KBM-7 (cell line): ENCODE data around the gene CWC27.

Experiments
- DNase-seq: peaks from one replicate; pipeline ENCODE4 v3.0.0-alpha.2; 2015
- in situ Hi-C: fragments of 300-500 bp; cut with MboI; formaldehyde crosslinking; loops from 2 replicates; pipeline ENCODE4 v1.14.3; 2020; ENCODE audit warnings: low sequenced_read_pairs, low pct_unique_long_range_greater_than_20kb, mixed read lengths

Gene CWC27, protein sequence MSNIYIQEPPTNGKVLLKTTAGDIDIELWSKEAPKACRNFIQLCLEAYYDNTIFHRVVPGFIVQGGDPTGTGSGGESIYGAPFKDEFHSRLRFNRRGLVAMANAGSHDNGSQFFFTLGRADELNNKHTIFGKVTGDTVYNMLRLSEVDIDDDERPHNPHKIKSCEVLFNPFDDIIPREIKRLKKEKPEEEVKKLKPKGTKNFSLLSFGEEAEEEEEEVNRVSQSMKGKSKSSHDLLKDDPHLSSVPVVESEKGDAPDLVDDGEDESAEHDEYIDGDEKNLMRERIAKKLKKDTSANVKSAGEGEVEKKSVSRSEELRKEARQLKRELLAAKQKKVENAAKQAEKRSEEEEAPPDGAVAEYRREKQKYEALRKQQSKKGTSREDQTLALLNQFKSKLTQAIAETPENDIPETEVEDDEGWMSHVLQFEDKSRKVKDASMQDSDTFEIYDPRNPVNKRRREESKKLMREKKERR

DNA sequence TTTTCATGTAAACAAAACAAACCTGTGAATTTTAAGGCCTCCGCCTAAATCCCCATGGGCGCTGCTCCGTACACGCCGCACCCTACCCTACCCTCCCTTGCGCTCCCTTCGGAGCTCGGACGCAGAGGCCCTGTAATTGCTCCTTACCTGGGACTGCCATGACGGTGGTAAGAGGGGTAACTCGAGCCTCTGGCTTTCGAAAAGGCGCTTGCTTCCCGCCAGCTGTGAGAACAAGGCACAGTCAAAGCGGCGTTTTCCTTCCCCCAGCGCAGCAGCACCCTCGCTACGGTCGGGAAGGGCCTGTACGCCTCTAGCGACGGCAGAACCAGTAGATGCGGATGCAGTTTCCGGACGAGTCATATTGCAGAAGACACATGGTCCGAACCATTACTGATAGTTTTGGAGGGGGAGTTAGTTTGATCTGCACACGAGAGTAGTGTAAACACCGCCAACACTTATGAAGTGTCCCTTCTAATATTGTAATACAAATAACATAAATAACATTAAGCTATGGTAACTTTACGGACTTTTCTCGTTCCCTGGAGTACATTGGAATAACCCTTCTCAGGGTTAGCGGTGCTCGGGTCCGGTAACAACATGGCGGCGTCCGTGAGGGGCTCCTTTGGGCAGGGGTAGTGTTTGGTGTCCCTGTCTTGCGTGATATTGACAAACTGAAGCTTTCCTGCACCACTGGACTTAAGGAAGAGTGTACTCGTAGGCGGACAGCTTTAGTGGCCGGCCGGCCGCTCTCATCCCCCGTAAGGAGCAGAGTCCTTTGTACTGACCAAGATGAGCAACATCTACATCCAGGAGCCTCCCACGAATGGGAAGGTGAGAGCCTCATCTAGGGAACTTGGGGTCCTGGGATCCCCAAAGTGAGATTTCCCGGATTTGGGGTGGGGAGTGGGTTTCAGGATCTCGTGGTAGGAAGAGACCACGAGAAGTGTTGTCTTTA, at the start of gene CWC27, which contains the start of gene SREK1IP1:
Gene CWC27, plus strand, starts transcription at position 573 of the 955 bp plus-strand sequence. Its CDS starts 217 bp downstream, at position 790.
Gene SREK1IP1, minus strand, starts transcription at position 334 of the 955 bp plus-strand sequence. Its CDS starts 174 bp downstream, at position 160.
- in situ Hi-C loops = no loop called here
- peak; percentile 92 for DNase-seq

- DNase-seq = no peak
- in situ Hi-C loops = no loop called here
Measured at GRCh38 chr5:64722588-64722987, 46.1 kb upstream of the CWC27 start.

DNA sequence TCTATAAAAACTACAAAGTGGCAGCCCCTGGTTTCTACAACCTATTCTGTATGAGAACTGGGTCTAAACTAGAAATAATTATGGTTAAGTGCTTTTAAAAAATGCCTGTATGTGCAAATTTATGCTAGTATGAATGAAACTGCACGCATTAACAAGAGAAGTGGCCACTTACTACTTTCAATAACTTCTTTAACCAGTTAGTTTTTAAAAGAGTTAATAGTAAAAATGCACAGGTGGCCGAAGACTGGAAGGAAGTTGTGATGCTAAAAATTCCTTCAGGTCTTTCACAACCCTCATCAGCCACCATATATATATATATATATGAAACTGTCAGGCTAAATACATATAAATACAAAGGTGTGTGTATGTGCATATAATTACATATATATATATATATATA, 41.6 kb upstream of the CWC27 start:
- DNase-seq = no peak
- in situ Hi-C loops = no loop called here

DNA sequence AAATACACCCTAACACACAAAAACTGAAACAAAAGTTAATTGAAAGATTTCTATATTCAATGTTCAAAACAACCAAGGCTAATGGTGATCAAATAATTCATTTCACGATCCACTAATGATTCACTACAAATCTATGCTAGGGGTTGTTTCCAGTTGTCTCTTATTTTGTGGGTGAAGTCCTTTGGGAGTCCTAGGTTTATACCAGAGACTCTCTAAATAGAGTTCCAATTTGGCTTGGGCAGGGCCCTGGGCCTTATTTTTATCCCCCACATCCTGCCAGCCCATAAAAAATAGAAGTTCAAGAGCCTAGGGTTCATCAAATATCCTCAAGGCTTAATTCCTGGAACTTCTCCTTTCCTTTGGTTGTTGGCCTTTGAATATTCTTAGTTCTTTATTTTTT, 26.3 kb upstream of the CWC27 start:
- DNase-seq = no peak
- in situ Hi-C loops = no loop called here

- in situ Hi-C loops = no loop called here
- no peak for DNase-seq
Measured at GRCh38 chr5:64742821-64743220, 25.9 kb upstream of the CWC27 start.

- DNase-seq = no peak
- in situ Hi-C loops = no loop called here
Measured at GRCh38 chr5:64744914-64745313, 23.8 kb upstream of the CWC27 start.

DNA sequence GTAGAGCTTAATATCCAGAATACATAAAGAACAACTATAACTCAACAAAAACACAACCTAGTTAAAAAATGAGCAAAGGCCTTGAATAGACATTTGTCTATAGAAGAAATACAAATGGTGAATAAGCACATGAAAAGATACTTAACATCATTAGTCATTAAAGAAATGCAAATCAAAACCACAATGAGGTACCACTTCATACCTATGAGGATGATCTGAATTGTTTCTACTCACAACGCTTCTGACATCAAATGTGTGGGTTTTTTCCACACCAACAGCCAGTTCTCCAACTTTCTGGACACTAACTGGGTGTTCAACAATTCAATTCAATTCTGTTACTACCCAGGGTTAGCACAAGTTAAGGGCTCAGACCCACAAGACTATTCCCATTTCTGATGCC, 22.3 kb upstream of the CWC27 start:
- DNase-seq = no peak
- in situ Hi-C loops = no loop called here

DNA sequence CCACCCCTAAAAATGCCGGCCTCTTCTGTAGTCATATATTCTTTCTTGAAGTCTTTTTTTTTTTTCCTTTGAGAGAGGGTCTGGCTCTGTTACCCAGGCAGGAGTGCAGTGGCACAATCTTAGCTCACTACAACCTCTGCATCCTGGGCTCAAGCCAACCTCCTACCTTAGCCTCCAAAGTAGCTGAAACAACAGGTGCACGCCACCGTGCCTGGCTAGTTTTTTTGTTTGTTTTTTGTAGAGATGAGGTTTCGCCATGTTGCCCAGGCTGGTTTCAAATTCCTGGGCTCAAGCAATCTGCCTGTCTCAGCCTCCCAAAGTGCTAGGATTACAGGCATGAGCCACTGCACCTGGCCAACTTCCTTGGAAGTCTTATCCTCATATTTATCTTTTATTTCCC, 19.3 kb upstream of the CWC27 start:
- in situ Hi-C loops = no loop called here
- DNase-seq = no peak

DNA sequence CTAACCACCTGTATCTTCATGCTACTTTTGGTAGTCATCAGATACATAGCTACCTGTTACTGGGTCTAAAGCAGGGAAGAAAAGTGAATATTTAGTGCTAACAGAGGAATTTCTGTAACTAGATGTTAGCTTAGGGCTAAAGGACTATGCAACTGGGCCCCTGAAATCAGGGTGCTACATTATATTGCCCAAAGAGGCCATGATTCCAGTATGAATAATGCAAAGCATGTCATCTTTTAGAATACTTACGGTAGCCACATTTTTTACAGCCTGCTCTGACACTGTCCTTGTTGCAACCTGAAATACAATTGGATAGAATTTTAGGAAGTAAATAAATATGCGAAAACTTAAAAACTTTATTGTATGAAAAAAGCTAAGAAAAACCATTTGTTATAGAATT, 14.7 kb upstream of the CWC27 start:
- in situ Hi-C loops = no loop called here
- DNase-seq = no peak

DNA sequence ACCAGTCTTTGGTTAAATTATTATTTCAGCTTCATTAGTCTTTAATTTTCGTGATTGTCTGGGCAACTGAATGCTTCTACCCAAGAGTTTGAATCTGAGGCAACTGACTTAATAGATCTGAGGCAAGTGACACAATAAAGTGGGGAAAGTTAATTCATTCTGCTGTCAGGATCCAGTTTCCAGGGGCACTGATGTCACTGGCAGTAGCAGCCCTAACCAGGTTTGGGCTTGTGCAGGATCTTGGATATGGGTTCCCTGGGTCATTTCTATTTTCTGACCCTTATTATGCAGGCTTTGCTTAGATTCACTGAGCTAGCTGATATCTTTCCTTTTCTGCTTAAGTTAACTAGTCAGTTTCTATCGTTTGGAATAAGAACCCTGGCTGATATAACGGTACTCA, 9.8 kb upstream of the CWC27 start:
- in situ Hi-C loops = no loop called here
- no peak for DNase-seq

DNA sequence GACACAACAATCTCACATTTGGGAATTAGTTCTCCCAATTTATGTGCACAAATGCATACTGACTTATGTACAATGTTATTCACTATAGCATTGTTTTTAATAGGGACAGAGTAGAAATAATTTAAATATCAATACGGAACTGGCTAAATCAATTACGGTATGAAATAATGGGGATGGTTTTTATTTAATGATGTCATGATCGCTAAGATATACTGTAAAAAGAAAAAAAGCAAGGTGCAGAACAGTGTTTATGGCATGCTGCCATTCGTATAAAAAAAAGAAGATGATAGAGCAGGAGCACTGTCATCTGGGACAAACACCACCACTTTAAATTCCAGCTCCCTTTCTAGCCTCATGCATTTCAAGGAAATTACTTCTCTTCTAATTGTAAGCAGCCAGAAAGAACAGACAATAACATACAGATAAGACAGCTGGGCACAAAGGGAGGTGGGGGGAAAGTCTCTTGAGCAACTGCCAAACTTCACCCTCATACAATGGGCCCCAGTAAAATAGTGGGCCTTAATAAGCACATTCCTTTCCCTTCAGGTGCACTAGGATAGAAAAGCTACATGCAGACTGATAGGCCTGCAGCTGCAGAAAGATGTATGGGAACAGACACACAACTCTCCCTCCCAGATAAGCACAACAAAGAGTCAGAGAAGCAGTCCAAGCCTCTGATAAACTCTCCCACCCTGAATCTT, 8.6 kb upstream of the CWC27 start:
- in situ Hi-C loops = no loop called here

DNA sequence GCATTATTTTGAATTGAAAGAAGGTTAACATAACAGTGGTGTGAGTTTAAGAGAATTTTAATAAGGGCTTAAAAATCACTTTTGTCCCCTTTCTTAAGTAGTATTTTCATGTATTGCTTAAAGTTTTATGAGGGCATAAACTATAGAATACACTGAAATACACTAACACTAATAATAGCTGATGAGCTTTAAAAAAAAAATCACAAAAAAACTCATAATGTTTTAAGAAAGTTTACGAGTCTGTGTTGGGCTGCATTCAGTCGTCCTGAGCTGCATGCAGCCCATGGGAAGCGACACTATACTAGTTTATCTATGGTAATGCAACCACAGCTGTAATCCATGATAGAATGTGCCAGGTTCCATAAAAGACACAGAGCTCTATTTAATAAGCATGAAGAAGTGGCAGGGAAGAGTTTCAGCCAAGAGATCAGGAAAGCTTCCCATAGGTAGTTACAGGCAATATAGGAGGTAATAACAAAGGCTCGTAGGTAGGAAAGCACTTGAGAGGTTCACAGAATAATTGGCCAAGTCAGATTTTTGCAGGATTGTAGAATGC, 4.7 kb upstream of the CWC27 start:
- in situ Hi-C loops = no loop called here
- no peak for DNase-seq

More for the DNA sequence above, 8.6 kb upstream of the CWC27 start:
- DNase-seq = no peak

DNA sequence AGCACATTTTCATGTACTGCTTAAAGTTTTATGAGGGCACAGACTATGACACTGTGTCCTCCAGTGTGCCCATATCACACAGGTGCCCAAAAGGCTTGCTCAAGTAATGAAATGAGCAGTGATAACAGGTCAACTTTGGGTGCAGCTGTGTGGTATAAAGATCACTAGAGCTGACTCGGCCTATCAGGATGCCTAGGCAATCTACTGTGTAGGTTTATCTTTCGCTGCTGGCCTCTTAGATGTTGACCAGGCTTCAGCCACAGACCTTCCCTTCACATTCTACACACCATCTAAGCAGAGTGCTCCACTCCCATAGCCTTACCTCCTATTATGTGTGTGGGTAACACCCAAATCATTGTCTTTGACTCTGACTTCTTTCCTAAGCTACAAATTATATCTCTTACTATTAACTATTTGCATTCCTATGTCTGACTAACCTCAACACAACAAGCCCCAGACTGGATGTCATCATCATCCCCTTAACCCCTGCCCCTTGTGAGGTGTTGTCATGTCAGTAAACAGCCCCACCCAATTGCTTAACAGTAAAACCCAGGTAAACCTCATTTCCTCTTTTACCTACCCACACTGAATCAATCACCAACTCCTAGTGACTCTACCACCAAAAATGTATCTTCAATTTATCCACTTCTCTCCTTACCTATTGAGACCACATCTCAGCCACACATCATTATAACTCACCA, 2.8 kb upstream of the CWC27 start:
- DNase-seq = no peak
- in situ Hi-C loops = no loop called here

DNA sequence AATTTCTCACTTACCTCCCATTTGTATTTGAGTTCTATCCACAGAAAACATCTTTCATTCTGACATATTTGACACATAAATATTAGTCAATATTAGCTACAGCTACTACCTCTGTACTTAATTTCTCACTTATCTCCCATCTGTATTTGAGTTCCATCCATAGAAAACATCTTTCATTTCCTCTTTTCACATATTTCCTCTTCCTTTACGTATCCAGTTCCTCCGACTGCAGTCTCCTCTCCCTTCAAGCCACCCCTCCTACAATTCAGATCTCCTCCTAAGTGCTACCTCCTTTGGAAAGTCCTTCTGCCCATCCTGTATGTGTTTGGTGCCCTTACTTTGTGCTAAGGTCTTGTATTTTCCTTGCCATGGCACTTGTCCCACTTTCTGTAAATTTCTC, 1.8 kb upstream of the CWC27 start:
- DNase-seq = peak; percentile 37
- in situ Hi-C loops = no loop called here

GRCh38 chr5:64767959-64768357, 772 bp upstream of the CWC27 start:
- in situ Hi-C loops = no loop called here
- peak; percentile 49 for DNase-seq

DNA sequence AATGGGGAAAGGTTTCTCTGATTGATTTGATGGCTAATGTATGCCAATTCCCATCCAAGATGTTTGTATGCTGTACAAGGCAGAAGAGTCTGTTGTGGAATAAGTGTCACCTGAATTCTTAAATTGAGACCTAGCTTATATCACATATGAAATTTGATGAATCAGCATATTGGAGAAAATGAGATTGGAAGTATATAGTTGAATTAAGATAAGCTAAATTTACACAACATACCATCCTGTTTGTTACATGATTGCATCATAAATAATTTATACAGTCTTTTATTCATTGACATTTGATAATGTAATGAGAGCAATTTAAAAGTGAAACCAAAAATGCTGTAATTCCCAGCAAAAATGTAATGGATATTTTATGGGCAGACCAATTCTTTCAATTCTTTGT, 1.1 kb downstream of the CWC27 start:
- in situ Hi-C loops = no loop called here

GRCh38 chr5:64771736-64772135, 3.0 kb downstream of the CWC27 start:
- no peak for DNase-seq
- in situ Hi-C loops = no loop called here

More for the DNA sequence above, 1.1 kb downstream of the CWC27 start:
- no peak for DNase-seq

GRCh38 chr5:64773533-64773932, 4.8 kb downstream of the CWC27 start:
- in situ Hi-C loops = no loop called here
- DNase-seq = peak; percentile 45
